ENCODE data around the gene SEPTIN3. TPM values are rescaled to one million over a fixed set of nuclear protein-coding genes. Genes with fewer than 3 reads are reported as not detected.

The SEPTIN3 gene
- total RNA-seq, 4 donors from 2014 or later: 24.3 to 37.9 (median 32.8) TPM

Other genes with a start within 250 kb of the SEPTIN3 start
- gene CCDC134, start 168.8 kb upstream of the SEPTIN3 start, total RNA-seq: 1 to 10 TPM; 6.5 to 9.6 (median 8.2) TPM
- gene SREBF2, start 136.3 kb upstream of the SEPTIN3 start, total RNA-seq: 100 to 1,000 TPM in 3 of 4 donors, 10 to 100 TPM in 1; 73.5 to 157 (median 129) TPM
- 1 to 10 TPM in 1 of 4 donors, not detected in 3; 3.3 TPM for gene SHISA8, start 54.4 kb upstream of the SEPTIN3 start, total RNA-seq
- gene TNFRSF13C, start 42.6 kb upstream of the SEPTIN3 start, total RNA-seq: under 1 TPM in 1 of 4 donors, not detected in 3; under 0.01 TPM
- gene CENPM, start 22.3 kb upstream of the SEPTIN3 start, total RNA-seq: 1 to 10 TPM in 2 of 4 donors, not detected in 2; 5.0 to 5.1 TPM
- 1 to 10 TPM; 3.0 to 6.8 (median 3.5) TPM for gene WBP2NL, start 29.3 kb downstream of the SEPTIN3 start, total RNA-seq
- gene NAGA, start 101.4 kb downstream of the SEPTIN3 start, total RNA-seq: 10 to 100 TPM; 19.9 to 32.9 (median 30.0) TPM
- gene PHETA2, start 104.8 kb downstream of the SEPTIN3 start, total RNA-seq: 10 to 100 TPM; 13.5 to 21.8 (median 16.0) TPM
- 10 to 100 TPM; 14.1 to 61.8 (median 21.5) TPM for gene SMDT1, start 110.3 kb downstream of the SEPTIN3 start, total RNA-seq
- 10 to 100 TPM; 28.2 to 54.6 (median 44.9) TPM for gene NDUFA6, start 121.3 kb downstream of the SEPTIN3 start, total RNA-seq
- gene CYP2D6, start 161.4 kb downstream of the SEPTIN3 start, total RNA-seq: 1 to 10 TPM in 1 of 4 donors, under 1 TPM in 3; 0.30 to 1.1 (median 0.61) TPM

Measured in tibial nerve (tissue), 4 donors.